ENCODE measurements around the gene BFAR.

DNA sequence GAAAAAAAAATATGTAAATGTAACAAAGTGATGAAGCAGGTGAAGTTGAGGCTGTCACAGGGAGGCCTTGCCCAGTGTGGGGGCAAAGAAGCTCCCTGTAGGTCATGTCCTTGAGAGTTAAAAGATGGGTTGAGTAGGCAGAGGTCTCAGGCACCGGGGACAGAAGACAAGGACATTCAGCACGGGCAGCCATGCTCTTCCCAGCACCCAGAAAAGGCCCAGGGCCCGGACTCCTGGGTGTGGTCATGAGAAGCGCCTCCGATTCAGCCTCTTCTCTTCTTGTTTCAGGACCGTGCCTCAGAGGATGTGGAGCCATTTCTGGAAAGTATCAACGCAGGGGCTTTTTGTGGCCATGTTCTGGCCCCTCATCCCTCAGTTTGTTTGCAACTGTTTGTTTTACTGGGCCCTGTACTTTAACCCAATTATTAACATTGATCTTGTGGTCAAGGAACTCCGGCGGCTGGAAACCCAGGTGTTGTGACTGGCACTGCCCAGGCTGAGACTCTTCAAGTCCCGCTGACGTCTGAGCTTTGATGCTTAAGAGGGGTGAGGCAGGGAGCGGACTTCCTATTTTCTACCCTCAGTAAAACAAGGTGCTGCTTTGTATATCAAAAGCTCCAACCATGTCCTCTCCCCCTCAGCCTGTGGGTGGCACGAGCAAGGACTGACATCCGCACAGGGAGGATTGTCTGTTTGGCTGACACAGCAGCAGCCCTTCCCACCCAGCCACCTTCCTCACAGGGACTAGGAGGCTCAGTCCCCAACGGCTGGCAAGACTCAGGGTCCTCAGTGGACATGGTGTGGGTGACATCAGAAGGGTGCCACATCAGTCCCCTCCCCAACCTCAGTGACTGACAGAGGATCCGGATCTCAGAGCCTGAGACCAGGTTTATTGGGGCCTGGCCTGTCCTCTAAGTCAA, 34.9 kb downstream of the BFAR start:
- TF ChIP-seq, protein P1, sequence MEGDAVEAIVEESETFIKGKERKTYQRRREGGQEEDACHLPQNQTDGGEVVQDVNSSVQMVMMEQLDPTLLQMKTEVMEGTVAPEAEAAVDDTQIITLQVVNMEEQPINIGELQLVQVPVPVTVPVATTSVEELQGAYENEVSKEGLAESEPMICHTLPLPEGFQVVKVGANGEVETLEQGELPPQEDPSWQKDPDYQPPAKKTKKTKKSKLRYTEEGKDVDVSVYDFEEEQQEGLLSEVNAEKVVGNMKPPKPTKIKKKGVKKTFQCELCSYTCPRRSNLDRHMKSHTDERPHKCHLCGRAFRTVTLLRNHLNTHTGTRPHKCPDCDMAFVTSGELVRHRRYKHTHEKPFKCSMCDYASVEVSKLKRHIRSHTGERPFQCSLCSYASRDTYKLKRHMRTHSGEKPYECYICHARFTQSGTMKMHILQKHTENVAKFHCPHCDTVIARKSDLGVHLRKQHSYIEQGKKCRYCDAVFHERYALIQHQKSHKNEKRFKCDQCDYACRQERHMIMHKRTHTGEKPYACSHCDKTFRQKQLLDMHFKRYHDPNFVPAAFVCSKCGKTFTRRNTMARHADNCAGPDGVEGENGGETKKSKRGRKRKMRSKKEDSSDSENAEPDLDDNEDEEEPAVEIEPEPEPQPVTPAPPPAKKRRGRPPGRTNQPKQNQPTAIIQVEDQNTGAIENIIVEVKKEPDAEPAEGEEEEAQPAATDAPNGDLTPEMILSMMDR (IDR thresholded peaks at IDR 0.05) = no peak
- TF ChIP-seq FOSL2 (IDR thresholded peaks at IDR 0.05; ENCODE audit: borderline replicate concordance, low read depth) = no peak
- no peak for TF ChIP-seq SIN3A (IDR thresholded peaks at IDR 0.05; ENCODE audit: borderline replicate concordance, low read depth, low read length)
- no peak for TF ChIP-seq JUND (IDR thresholded peaks at IDR 0.05)
- no peak for TF ChIP-seq RCOR1 (IDR thresholded peaks at IDR 0.05; ENCODE audit: low read length)
- TF ChIP-seq RAD21 (IDR thresholded peaks at IDR 0.05; ENCODE audit: low read length) = no peak
- TF ChIP-seq FOXJ3 (CRISPR knock-in tag; IDR thresholded peaks at IDR 0.05) = no peak
- no peak for TF ChIP-seq EP300 (IDR thresholded peaks at IDR 0.05; ENCODE audit: borderline replicate concordance in 1 of 2, low read depth in 1 of 2, low read length in 1 of 2)
